H1 (cell line): ENCODE results near the gene NKX2-8. TPM values are rescaled to one million over a fixed set of nuclear protein-coding genes. Genes with fewer than 3 reads are reported as not detected.

Experiments
- CBX8 ChIP-seq: fragments of 300-800, 300-1000 bp; sonication (generic); IDR thresholded peaks from 2 replicates; pipeline ENCODE4 v1.7.1; 2016; ENCODE audit warnings: low read depth, low read length, borderline replicate concordance
- CEBPB ChIP-seq: IDR thresholded peaks from 2 replicates; pipeline ENCODE4 v1.6.1; 2012; ENCODE audit warnings: low read depth, low read length
- CHD2 ChIP-seq: IDR thresholded peaks from 2 replicates; pipeline ENCODE4 v1.6.1; 2012; ENCODE audit warnings: low read length, improper control_type of control experiment
- EP300 ChIP-seq, 2 experiments: IDR thresholded peaks; 1 replicate in 1 of 2; 2 replicates in 1 of 2; pipeline ENCODE4 v1.6.1; 2011 to 2012; ENCODE audit warnings: low read depth in 2 of 2, low read length in 2 of 2, mild to moderate bottlenecking in 2 of 2, borderline replicate concordance in 1 of 2, inconsistent platforms in 1 of 2, moderate library complexity in 1 of 2
- FOSL1 ChIP-seq: IDR thresholded peaks from 2 replicates; pipeline ENCODE4 v1.6.1; 2011; ENCODE audit warnings: mild to moderate bottlenecking, low read depth, low read length, moderate library complexity; ENCODE audit not compliant: insufficient read depth
- GABPA ChIP-seq: IDR thresholded peaks from 2 replicates; pipeline ENCODE4 v1.6.1; 2011; ENCODE audit warnings: mild to moderate bottlenecking, low read length, moderate library complexity, borderline replicate concordance; ENCODE audit not compliant: insufficient read depth
- KDM4A ChIP-seq: IDR thresholded peaks from one replicate; pipeline ENCODE4 v1.7.1; 2012; ENCODE audit warnings: low read depth, mild to moderate bottlenecking, moderate library complexity, low read length, inconsistent platforms; ENCODE audit not compliant: severe bottlenecking
- MAFK ChIP-seq: IDR thresholded peaks from 2 replicates; pipeline ENCODE4 v1.6.1; 2012; ENCODE audit warnings: low read depth, mild to moderate bottlenecking, improper control_type of control experiment, low read length
- NANOG ChIP-seq: IDR thresholded peaks from 2 replicates; pipeline ENCODE4 v1.6.1; 2011; ENCODE audit warnings: low read length, low read depth, mild to moderate bottlenecking, inconsistent platforms; ENCODE audit not compliant: insufficient read depth, poor library complexity, severe bottlenecking
- POLR2AphosphoS5 ChIP-seq: IDR thresholded peaks from 2 replicates; pipeline ENCODE4 v1.6.1; 2011; ENCODE audit warnings: low read depth, low read length
- RAD21 ChIP-seq, 2 experiments: IDR thresholded peaks in 1 of 2; conservative IDR thresholded peaks in 1 of 2; 2 replicates each; pipeline ENCODE4 v1.6.1; 2011; ENCODE audit warnings: low read depth in 2 of 2, low read length in 2 of 2, improper control_type of control experiment in 1 of 2, inconsistent platforms in 1 of 2, mild to moderate bottlenecking in 1 of 2, moderate library complexity in 1 of 2
- RNF2 ChIP-seq: fragments of 200-900, 300-1000 bp; sonication (generic); IDR thresholded peaks from 2 replicates; pipeline ENCODE4 v1.7.1; 2016; ENCODE audit warnings: borderline replicate concordance, low read depth, mild to moderate bottlenecking, antibody characterized with exemption, low read length; ENCODE audit not compliant: poor library complexity, severe bottlenecking; ENCODE audit errors: missing control alignments
- SIN3A ChIP-seq, 2 experiments: IDR thresholded peaks in 1 of 2; conservative IDR thresholded peaks in 1 of 2; 2 replicates each; pipeline ENCODE4 v1.6.1; 2011 to 2012; ENCODE audit warnings: low read length in 2 of 2, improper control_type of control experiment in 1 of 2, low read depth in 1 of 2, mild to moderate bottlenecking in 1 of 2
- SIRT6 ChIP-seq: IDR thresholded peaks from one replicate; pipeline ENCODE4 v1.7.1; 2012; ENCODE audit warnings: low read length, inconsistent platforms
- SP1 ChIP-seq: IDR thresholded peaks from 2 replicates; pipeline ENCODE4 v1.6.1; 2011; ENCODE audit warnings: low read depth, low read length
- SP2 ChIP-seq: IDR thresholded peaks from 2 replicates; pipeline ENCODE4 v1.6.1; 2012; ENCODE audit warnings: mild to moderate bottlenecking, low read length, inconsistent platforms
- SUZ12 ChIP-seq: fragments of 200-600 bp; sonication (generic); IDR thresholded peaks from 2 replicates; pipeline ENCODE4 v1.6.1; 2012; ENCODE audit warnings: mild to moderate bottlenecking, inconsistent platforms, low read length, moderate library complexity, mixed read lengths
- TAF1 ChIP-seq: IDR thresholded peaks from 2 replicates; pipeline ENCODE4 v1.6.1; 2011; ENCODE audit warnings: mild to moderate bottlenecking, low read depth, low read length
- TAF7 ChIP-seq: optimal IDR thresholded peaks from 2 replicates; pipeline ENCODE3; 2011; ENCODE audit warnings: low read depth, mild to moderate bottlenecking, inconsistent platforms, low read length, moderate library complexity, borderline replicate concordance
- TBP ChIP-seq: IDR thresholded peaks from 2 replicates; pipeline ENCODE4 v1.6.1; 2011; ENCODE audit warnings: low read depth, low read length, improper control_type of control experiment
- TCF12 ChIP-seq: IDR thresholded peaks from 2 replicates; pipeline ENCODE4 v1.6.1; 2011; ENCODE audit warnings: low read depth, mild to moderate bottlenecking, low read length
- USF2 ChIP-seq: IDR thresholded peaks from 2 replicates; pipeline ENCODE4 v1.6.1; 2011; ENCODE audit warnings: low read length, improper control_type of control experiment
- polyA plus RNA-seq, 7 experiments: library from polyadenylated mRNA; depleted of rRNA in 3 of 7; stranded (reverse) in 5 of 7; unstranded in 2 of 7; fragments of >200 nt in 5 of 7; fragments of 200-250 nt in 2 of 7; gene quantifications; 1 replicate in 5 of 7; 2 replicates in 1 of 7; 4 replicates in 1 of 7; pipeline versions ENCODE4 v1.2.1 to v1.2.3, GENCODE V29; 2011 to 2013; ENCODE audit warnings: missing spikeins in 2 of 7, mixed read lengths in 2 of 7
- total RNA-seq: library from RNA; stranded (reverse); fragmentation: NEBNext Ultra II Directional; extraction: Animal tissue kit (Norgen Biotek cat#: 25700); gene quantifications from 2 replicates; pipeline ENCODE4 v1.2.1, GENCODE V29; 2021

Gene NKX2-8
- total and polyA plus RNA-seq, 2 of the 8 experiments (the other 6 are each of a cell fraction or from before 2014, with no cell fraction given), result not detected

GRCh38 chr14:36580141-36580855, 2.1 kb downstream of the NKX2-8 start (continued):
- TF ChIP-seq SIN3A (conservative IDR thresholded peaks at IDR 0.05 in 1 of 2, IDR thresholded peaks at IDR 0.05 in 1 of 2; ENCODE audit: low read depth in 1 of 2, low read length in 2 of 2) (0 out of 4 replicates have a peak, but pooled peaks of 1 of the 2 experiments have one; percentile 11), GABPA (no peak), RAD21 (IDR thresholded peaks at IDR 0.05 in 1 of 2, conservative IDR thresholded peaks at IDR 0.05 in 1 of 2; ENCODE audit: low read depth in 2 of 2, low read length in 2 of 2) (no peak), SIRT6 (no peak), MAFK (no peak), TCF12 (no peak), KDM4A (peak; percentile 6), SP1 (no peak), NANOG (no peak), POLR2AphosphoS5 (no peak), CHD2 (no peak), TAF1 (no peak), TBP (no peak), CEBPB (no peak), EP300 (IDR thresholded peaks at IDR 0.05; ENCODE audit: borderline replicate concordance in 1 of 2, low read depth in 2 of 2, low read length in 2 of 2) (no peak), SUZ12 (peak; percentile 37; the same call in 1 of the 2 replicates), CBX8 (0 out of 2 replicates have a peak, but pooled peaks have one; percentile 78), FOSL1 (no peak), TAF7 (no peak), SP2 (no peak), RNF2 (peak; percentile 81), USF2 (no peak)
